Pancreas (tissue), 10 donors: ENCODE measurements around the gene CRTC2. TPM values are rescaled to one million over a fixed set of nuclear protein-coding genes. Genes with fewer than 3 reads are reported as not detected.

Source experiments
- ATAC-seq, 4 donors: fragments of 200-7000 bp; cut with Tn5 transposase; one replicate each; pipeline versions ENCODE4 v1.8.0 to v1.9.1; 2020; ENCODE audit warnings: mild to moderate bottlenecking in 4 of 4, moderate library complexity in 4 of 4
- DNase-seq, 6 donors: peaks; one replicate each; pipeline ENCODE4 v3.0.0-alpha.2; 2020
- FAIRE-seq: peaks from 2 replicates; lab custom pipeline; 2012; peaks lifted over from hg19 to GRCh38; lab: Jason Lieb, UNC
- H3K27ac ChIP-seq, 4 donors: fragments of 200-600 bp; sonication (generic); 1 replicate in 3 of 4; 2 replicates in 1 of 4; pipeline versions ENCODE4 v1.5.0 to v1.8.0; 2020
- H3K27me3 ChIP-seq, 4 donors: fragments of 200-600 bp; one replicate each; pipeline ENCODE4 v1.8.0; 2021
- H3K36me3 ChIP-seq, 3 donors: fragments of 200-600 bp; sonication (generic) in 1 of 3; one replicate each; pipeline versions ENCODE4 v1.5.0 to v1.8.0; 2020 to 2021
- H3K4me1 ChIP-seq, 3 donors: fragments of 200-600 bp; one replicate each; pipeline ENCODE4 v1.8.0; 2021
- H3K4me3 ChIP-seq, 4 donors: fragments of 200-600 bp; sonication (generic) in 2 of 4; one replicate each; pipeline versions ENCODE4 v1.5.0 to v1.8.0; 2020 to 2021
- H3K9me3 ChIP-seq, 4 donors: fragments of 200-600 bp; one replicate each; pipeline ENCODE4 v1.8.0; 2021
- CTCF ChIP-seq, 4 donors: fragments of 200-600 bp; sonication (generic) in 3 of 4; IDR thresholded peaks; one replicate each; pipeline versions ENCODE4 v1.5.0 to v1.8.0; 2021; ENCODE audit warnings: antibody characterized with exemption in 4 of 4
- WGBS, 2 donors: extraction: QIAGEN DNeasy Blood & Tissue Kit; methylation state at CpG; one replicate each; pipeline ENCODE4 v1.1.7; 2013; 5-methylcytosine and 5-hydroxymethylcytosine counted together
- intact Hi-C, 3 donors: fragments of 100-400 bp; cut with DNase I; formaldehyde crosslinking; loops; one replicate each; pipeline versions ENCODE4 v1.11.1 to v1.14.2; 2022
- polyA plus RNA-seq, 2 donors: library from polyadenylated mRNA; stranded (reverse); fragments of 200-250 nt; gene quantifications; one replicate each; pipeline ENCODE4 v1.2.3, GENCODE V29; 2013
- total RNA-seq, 6 donors: library from RNA; stranded (reverse); fragmentation: NEBNext Ultra II Directional in 4 of 6; extraction: Animal tissue kit (Norgen Biotek cat#: 25700) in 4 of 6; gene quantifications; one replicate each; pipeline versions ENCODE4 v1.2.1 to v1.2.4, GENCODE V29; 2021 to 2023
- donor health status: healthy with polysubstance abuse.
- donor health status: DM: no; HTN: no; CAD: no; lungs with moderate emphysema.
- donor health status: DM: no; HTN: no; CAD: no.
- donor health status: control.
- donor health status: control.
- donor health status: Bipolar disorder and iron deficiency.
- donor health status: DM: yes; HTN: yes; CAD: no.
- donor health status: DM: no; HTN: no; CAD: no.
- donor health status: DM: no; HTN: no; CAD: no.
- donor health status: DM: yes; HTN: yes; CAD: no.

CRTC2 gene
- total and polyA plus RNA-seq, 8 donors: 13.4 to 48.6 (median 20.7) TPM

- H3K27me3 ChIP-seq: no peaks in the 10 kb centered on the region
- DNase-seq: peak in 1 of 6 donors; percentile 9
- H3K9me3 ChIP-seq: no peaks in the 10 kb centered on the region
- peak overlapping the region in 2 of 4 donors; percentile 67 to 91 for H3K27ac ChIP-seq
- H3K36me3 ChIP-seq: peaks cover 0 to 13% (median 4%) of the 10 kb centered on the region in 3 donors
- H3K4me1 ChIP-seq: peaks cover 5 to 22% (median 5%) of the 10 kb centered on the region in 3 donors
- FAIRE-seq: no peak
- intact Hi-C loops: no loop called here
- H3K4me3 ChIP-seq: peak overlapping the region; percentile 67 to 91 (median 78)
- TF ChIP-seq CTCF (IDR thresholded peaks at IDR 0.05): no peak
- no peak for ATAC-seq
- WGBS, 2 donors: 29 to 34% methylated on average over 6 of the region's 6 CpGs
Measured at GRCh38 chr1:153956997-153957715, 1.3 kb downstream of the CRTC2 start.

GRCh38 chr1:153954826-153955225, 3.6 kb downstream of the CRTC2 start:
- H3K36me3 ChIP-seq: peaks cover 0 to 28% (median 6%) of the 10 kb centered on the region in 3 donors
- peak in 1 of 6 donors; percentile 55 for DNase-seq
- FAIRE-seq: no peak

GRCh38 chr1:153953859-153954365, 4.5 kb downstream of the CRTC2 start:
- FAIRE-seq: no peak
- H3K27me3 ChIP-seq: no peaks in the 10 kb centered on the region
- peaks cover 0 to 28% (median 6%) of the 10 kb centered on the region in 3 donors for H3K36me3 ChIP-seq
- intact Hi-C loops: no loop called here
- no peak for ATAC-seq
- no peak overlapping the region for H3K27ac ChIP-seq
- no peak overlapping the region for H3K4me3 ChIP-seq
- 71% methylated on average over 4 of the region's 4 CpGs for WGBS, 2 donors
- no peak for TF ChIP-seq CTCF (IDR thresholded peaks at IDR 0.05)
- no peaks in the 10 kb centered on the region for H3K9me3 ChIP-seq
- peaks cover 0 to 13% (median 4%) of the 10 kb centered on the region in 3 donors for H3K4me1 ChIP-seq
- DNase-seq: peak in 1 of 6 donors; percentile 9

More at GRCh38 chr1:153954826-153955225, 3.6 kb downstream of the CRTC2 start:
- no peaks in the 10 kb centered on the region for H3K27me3 ChIP-seq
- intact Hi-C loops: no loop called here
- ATAC-seq: no peak
- peaks cover 0 to 13% (median 4%) of the 10 kb centered on the region in 3 donors for H3K4me1 ChIP-seq
- no peak overlapping the region for H3K27ac ChIP-seq
- H3K4me3 ChIP-seq: no peak overlapping the region
- no peak for TF ChIP-seq CTCF (IDR thresholded peaks at IDR 0.05)
- no peaks in the 10 kb centered on the region for H3K9me3 ChIP-seq
- WGBS, 2 donors: 90 to 95% methylated on average over 10 of the region's 10 CpGs

- FAIRE-seq: no peak
- WGBS, 2 donors: 87 to 91% methylated on average over 2 of the region's 2 CpGs
- Histone ChIP-seq H3K36me3 (peaks cover 0 to 39% (median 6%) of the 10 kb centered on the region in 3 donors), H3K9me3 (no peaks in the 10 kb centered on the region), H3K27me3 (no peaks in the 10 kb centered on the region), H3K27ac (no peak overlapping the region), H3K4me1 (peaks cover 0 to 7% (median 0%) of the 10 kb centered on the region in 3 donors), H3K4me3 (no peak overlapping the region)
- TF ChIP-seq CTCF (IDR thresholded peaks at IDR 0.05): no peak
- ATAC-seq: no peak
- peak in 1 of 6 donors; percentile 52 for DNase-seq
- intact Hi-C loops: no loop called here
Measured at GRCh38 chr1:153951801-153952200, 6.6 kb downstream of the CRTC2 start.
